ENCODE data around the gene ARID5A. TPM values are rescaled to one million over a fixed set of nuclear protein-coding genes. Genes with fewer than 3 reads are reported as not detected.

ARID5A gene
- total and polyA plus RNA-seq, 2 of the 13 experiments (the other 11 are each of a cell fraction or from before 2014, with no cell fraction given), result 6.0 to 9.5 TPM

- TF ChIP-seq FOXK1 (CRISPR knock-in tag; IDR thresholded peaks at IDR 0.05; ENCODE audit: borderline replicate concordance, low read depth) (no peak), ZNF75D (CRISPR knock-in tag; IDR thresholded peaks at IDR 0.05; ENCODE audit: borderline replicate concordance) (no peak), GTF2F1 (IDR thresholded peaks at IDR 0.05; ENCODE audit: low read length) (no peak), ZC3H13 (CRISPR knock-in tag; IDR thresholded peaks at IDR 0.05) (0 out of 2 replicates have a peak, but pooled peaks have one; percentile 29), ZMYM2 (CRISPR knock-in tag; IDR thresholded peaks at IDR 0.05) (no peak), SETDB1 (CRISPR knock-in tag; IDR thresholded peaks at IDR 0.05; ENCODE audit: borderline replicate concordance) (no peak), ZNF280B (CRISPR knock-in tag; IDR thresholded peaks at IDR 0.05; ENCODE audit: borderline replicate concordance) (peak; percentile 68; the same call in 1 of the 2 replicates), ZNF263 (CRISPR knock-in tag; IDR thresholded peaks at IDR 0.05) (no peak; the same call in 1 of the 2 replicates), PAX8 (CRISPR knock-in tag; IDR thresholded peaks at IDR 0.05; ENCODE audit: borderline replicate concordance) (peak; percentile 86; the same call in 1 of the 2 replicates), ZNF891 (CRISPR knock-in tag; IDR thresholded peaks at IDR 0.05) (peak; percentile 21; the same call in 1 of the 2 replicates), JDP2 (CRISPR knock-in tag; IDR thresholded peaks at IDR 0.05; ENCODE audit: borderline replicate concordance) (no peak), RFXANK (CRISPR knock-in tag; IDR thresholded peaks at IDR 0.05) (no peak), ZBTB8A (CRISPR knock-in tag; IDR thresholded peaks at IDR 0.05; ENCODE audit: borderline replicate concordance, low read depth) (no peak), ELF1 (CRISPR knock-in tag; IDR thresholded peaks at IDR 0.05) (peak; percentile 51), ARID3A (IDR thresholded peaks at IDR 0.05; ENCODE audit: low read depth, low read length) (no peak), THAP7 (CRISPR knock-in tag; IDR thresholded peaks at IDR 0.05) (no peak), SMYD3 (CRISPR knock-in tag; IDR thresholded peaks at IDR 0.05) (no peak), ZBTB42 (CRISPR knock-in tag; IDR thresholded peaks at IDR 0.05) (no peak)
Observed at GRCh38 chr2:96554293-96555145, 18.0 kb downstream of the ARID5A start (continued).
